Measurements from ENCODE around the gene NKAP. TPM values are rescaled to one million over a fixed set of nuclear protein-coding genes. Genes with fewer than 3 reads are reported as not detected.

The NKAP gene
- total and polyA plus RNA-seq, 2 of the 8 experiments (the other 6 are each of a cell fraction or from before 2014, with no cell fraction given): 2.8 to 7.1 TPM

DNA sequence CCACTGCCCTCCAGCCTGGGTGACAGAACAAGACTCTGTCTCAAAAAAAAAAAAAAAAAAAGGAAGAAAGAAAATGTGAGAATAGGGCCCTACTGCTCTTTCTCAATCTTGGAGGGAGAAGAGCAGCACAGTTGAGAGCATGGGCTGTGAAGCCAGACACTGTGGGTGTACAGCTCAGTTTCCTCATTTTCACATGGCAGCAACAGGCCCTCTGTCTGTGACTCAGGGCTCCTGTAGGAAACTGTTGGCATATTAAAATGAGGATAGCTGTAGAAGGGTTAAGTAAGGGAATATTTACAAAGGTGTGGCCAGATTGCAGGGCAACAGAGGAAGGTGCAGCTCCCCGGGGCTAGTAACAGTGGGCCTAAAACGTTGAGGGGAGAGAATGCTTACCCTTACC lies 44.4 kb downstream of the NKAP start:
- FAIRE-seq (peak; percentile 13), DNase-seq (ENCODE audit: low read depth in 1 of 2, low spot score in 2 of 2) (no peak)
- H4K8ac ChIP-seq (ENCODE audit: extremely low read depth, insufficient read depth, low read length): no peak overlapping the region
- no peak overlapping the region for H4K5ac ChIP-seq (ENCODE audit: insufficient read length, low read depth, low read length)
- H3K27ac ChIP-seq (ENCODE audit: low read depth, low read length): no peak overlapping the region
- H3K23ac ChIP-seq (ENCODE audit: insufficient read length): no peak overlapping the region
- peaks cover 0 to 2% (median 0%) of the 10 kb centered on the region in 4 experiments; a peak in 1 of 7 replicates for H3K4me1 ChIP-seq (replicated peaks in 1 of 4; ENCODE audit: control insufficient read depth in 3 of 4, insufficient read depth in 4 of 4, low read length in 3 of 4)
- H3K23me2 ChIP-seq (ENCODE audit: low read depth, low read length): no peaks in the 10 kb centered on the region
- H2BK120ac ChIP-seq (replicated peaks; ENCODE audit: low read depth, low read length): no peak overlapping the region
- no peak overlapping the region for H2BK12ac ChIP-seq (ENCODE audit: low read depth, low read length)
- no peaks in the 10 kb centered on the region for H3K79me2 ChIP-seq (ENCODE audit: control insufficient read depth in 1 of 2, insufficient read depth in 2 of 2, low read length in 2 of 2)
- H3K9ac ChIP-seq (replicated peaks in 1 of 4; ENCODE audit: extremely low read depth in 1 of 4, low read depth in 3 of 4, low read length in 3 of 4): no peak overlapping the region
- no peaks in the 10 kb centered on the region for H3K36me3 ChIP-seq (ENCODE audit: control insufficient read depth in 2 of 4, insufficient read depth in 4 of 4, low read length in 3 of 4)
- H3K14ac ChIP-seq (ENCODE audit: insufficient read length): no peak overlapping the region
- 44% methylated on average over 2 of the region's 2 CpGs; no CpG with 5 or more reads in 1 of the 2 experiments for WGBS, 2 experiments (ENCODE audit: extremely low coverage in 1 of 2, insufficient coverage in 1 of 2, insufficient read length in 1 of 2, insufficient replicate concordance in 2 of 2, low coverage in 1 of 2, low lambda C conversion rate in 2 of 2, missing lambda C conversion rate in 1 of 2)
- no peak overlapping the region for H4K91ac ChIP-seq (replicated peaks; ENCODE audit: insufficient read length, low read length)
- CTCF ChIA-PET (ENCODE audit: partially characterized antibody): interaction anchor here (0.5 kb wide), 1 partner anchor 47 kb away, joined by 3 read pairs; no protein-coding TSS in a partner anchor
- no peak overlapping the region for H3K56ac ChIP-seq (replicated peaks; ENCODE audit: insufficient read length, low read depth, low read length)
- no peaks in the 10 kb centered on the region for H3K79me1 ChIP-seq (ENCODE audit: low read depth, low read length)
- no peak overlapping the region for H3K4me3 ChIP-seq (ENCODE audit: extremely low read depth in 1 of 4, insufficient read depth in 2 of 4, low read depth in 3 of 4, low read length in 4 of 4)
- H3K18ac ChIP-seq (ENCODE audit: extremely low read depth, low read length): no peak overlapping the region
- H2AK5ac ChIP-seq (ENCODE audit: low read depth, low read length): no peak overlapping the region
- H2AFZ ChIP-seq (ENCODE audit: low read length): no peak overlapping the region; the same call in 1 of the 2 replicates
- no peak overlapping the region for H2BK20ac ChIP-seq (ENCODE audit: low read length)
- no peaks in the 10 kb centered on the region for H3K27me3 ChIP-seq (replicated peaks in 1 of 4; ENCODE audit: control insufficient read depth in 3 of 4, extremely low read depth in 1 of 4, insufficient read depth in 3 of 4, low read length in 3 of 4)
- H2BK5ac ChIP-seq (ENCODE audit: low read depth, low read length): no peak overlapping the region
- no peaks in the 10 kb centered on the region for H3K9me3 ChIP-seq (ENCODE audit: insufficient read depth in 2 of 2, low read depth in 1 of 2, low read length in 1 of 2)
- H3K4me2 ChIP-seq (ENCODE audit: insufficient read depth in 1 of 2, low read depth in 2 of 2, low read length in 2 of 2): no peak overlapping the region
- H2BK15ac ChIP-seq (ENCODE audit: low read length): no peak overlapping the region
- POLR2A ChIA-PET (ENCODE audit: partially characterized antibody): interaction anchor here (1.2 to 1.9 kb wide), 2 partner anchors 11 to 20 kb away, joined by 3 to 5 read pairs; no protein-coding TSS in a partner anchor
- no peaks in the 10 kb centered on the region for H4K20me1 ChIP-seq (replicated peaks in 1 of 2; ENCODE audit: control insufficient read depth in 1 of 2, insufficient read depth in 2 of 2, low read length in 2 of 2)
- H3K4ac ChIP-seq (replicated peaks; ENCODE audit: insufficient read length, low read depth, low read length): no peak overlapping the region
- TF ChIP-seq SP4 (IDR thresholded peaks at IDR 0.05; ENCODE audit: low read length) (no peak), YY1 (IDR thresholded peaks at IDR 0.05; ENCODE audit: low read depth, low read length) (no peak), RNF2 (IDR thresholded peaks at IDR 0.05; ENCODE audit: borderline replicate concordance, low read depth, low read length, missing control alignments, poor library complexity, severe bottlenecking) (no peak), EZH2 (IDR thresholded peaks at IDR 0.05; ENCODE audit: low read depth, low read length, severe bottlenecking) (no peak), SUZ12 (IDR thresholded peaks at IDR 0.05; ENCODE audit: low read length) (no peak), TAF7 (optimal IDR thresholded peaks at IDR 0.05; ENCODE audit: borderline replicate concordance, low read depth, low read length) (no peak)

Measured in H1 (cell line).